ENCODE results near the gene DNAJB13.

- TF ChIP-seq SNAI2 (CRISPR knock-in tag; IDR thresholded peaks at IDR 0.05): no peak
- no peak for TF ChIP-seq TCF4 (CRISPR knock-in tag; IDR thresholded peaks at IDR 0.05; ENCODE audit: borderline replicate concordance)
- TF ChIP-seq, protein P1, sequence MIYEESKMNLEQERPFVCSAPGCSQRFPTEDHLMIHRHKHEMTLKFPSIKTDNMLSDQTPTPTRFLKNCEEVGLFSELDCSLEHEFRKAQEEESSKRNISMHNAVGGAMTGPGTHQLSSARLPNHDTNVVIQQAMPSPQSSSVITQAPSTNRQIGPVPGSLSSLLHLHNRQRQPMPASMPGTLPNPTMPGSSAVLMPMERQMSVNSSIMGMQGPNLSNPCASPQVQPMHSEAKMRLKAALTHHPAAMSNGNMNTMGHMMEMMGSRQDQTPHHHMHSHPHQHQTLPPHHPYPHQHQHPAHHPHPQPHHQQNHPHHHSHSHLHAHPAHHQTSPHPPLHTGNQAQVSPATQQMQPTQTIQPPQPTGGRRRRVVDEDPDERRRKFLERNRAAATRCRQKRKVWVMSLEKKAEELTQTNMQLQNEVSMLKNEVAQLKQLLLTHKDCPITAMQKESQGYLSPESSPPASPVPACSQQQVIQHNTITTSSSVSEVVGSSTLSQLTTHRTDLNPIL (CRISPR knock-in tag; IDR thresholded peaks at IDR 0.05; ENCODE audit: low read depth): no peak
- no peak for TF ChIP-seq ARNTL (CRISPR knock-in tag; IDR thresholded peaks at IDR 0.05; ENCODE audit: borderline replicate concordance, low read depth)
- TF ChIP-seq ESRRG (CRISPR knock-in tag; IDR thresholded peaks at IDR 0.05): no peak
- TF ChIP-seq ZNF70 (CRISPR knock-in tag; IDR thresholded peaks at IDR 0.05): no peak
- no peak for TF ChIP-seq CSDC2 (CRISPR knock-in tag; IDR thresholded peaks at IDR 0.05)
- no peak for TF ChIP-seq BACH2 (CRISPR knock-in tag; IDR thresholded peaks at IDR 0.05; ENCODE audit: borderline replicate concordance)
- no peak for TF ChIP-seq TOX (CRISPR knock-in tag; IDR thresholded peaks at IDR 0.05; ENCODE audit: borderline replicate concordance)
- TF ChIP-seq OSR1 (CRISPR knock-in tag; IDR thresholded peaks at IDR 0.05): no peak
- no peak for TF ChIP-seq POU6F1 (CRISPR knock-in tag; IDR thresholded peaks at IDR 0.05; ENCODE audit: borderline replicate concordance, low read depth)
Observed at GRCh38 chr11:73998846-73999575, 48.2 kb downstream of the DNAJB13 start.

All from SK-N-SH treated with all-trans-retinoic acid at 6 μM for 48 hours (cell line).